GM23338 (cell line): ENCODE measurements around the gene CERT1.

Source experiments
- CTCF ChIP-seq, 2 experiments: fragments of 200-600 bp in 1 of 2; sonication (generic) in 1 of 2; conservative IDR thresholded peaks; 2 replicates each; pipeline versions ENCODE4 v1.5.1 to v1.6.1; 2016 to 2017; ENCODE audit warnings: antibody characterized with exemption in 2 of 2, low read depth in 2 of 2, mild to moderate bottlenecking in 2 of 2, moderate library complexity in 1 of 2
- REST ChIP-seq: IDR thresholded peaks from one replicate; pipeline ENCODE4 v1.6.1; 2018; ENCODE audit warnings: antibody characterized with exemption; ENCODE audit not compliant: unreplicated experiment

- no peak for TF ChIP-seq CTCF (conservative IDR thresholded peaks at IDR 0.05; ENCODE audit: low read depth in 2 of 2)
- no peak for TF ChIP-seq REST
These were observed 45.3 kb downstream of the CERT1 start for GRCh38 chr5:75466006-75466716.
